HEK293T (cell line): ENCODE measurements around the gene DNAJC17.

Experiments
- CTCF ChIA-PET: fragments of 350-600 bp; formaldehyde crosslinking; extraction: SDS; loops from one replicate; lab custom pipeline; 2021; ENCODE audit warnings: antibody characterized with exemption, inconsistent platforms; lab: Yijun Ruan, JAX
- POLR2A ChIA-PET: fragments of 350-600 bp; formaldehyde crosslinking; extraction: SDS; loops from one replicate; lab custom pipeline; 2020; ENCODE audit warnings: antibody characterized with exemption, inconsistent platforms; lab: Yijun Ruan, JAX
- DNase-seq: peaks from one replicate; pipeline ENCODE4 v3.0.0; 2012; ENCODE audit warnings: mixed read lengths; ENCODE audit errors: extremely low spot score
- ARNT ChIP-seq: fragments of 450-650 bp; IDR thresholded peaks from 2 replicates; pipeline ENCODE4 v1.6.1; 2017; ENCODE audit warnings: mild to moderate bottlenecking
- BHLHE40 ChIP-seq: fragments of 450-650 bp; IDR thresholded peaks from 2 replicates; pipeline ENCODE4 v1.6.1; 2016; ENCODE audit warnings: mild to moderate bottlenecking, moderate library complexity, borderline replicate concordance
- CTBP1 ChIP-seq: fragments of 450-650 bp; IDR thresholded peaks from 2 replicates; pipeline ENCODE4 v1.6.1; 2016; ENCODE audit warnings: borderline replicate concordance
- ELF4 ChIP-seq: fragments of 450-650 bp; IDR thresholded peaks from 2 replicates; pipeline ENCODE4 v1.6.1; 2017; ENCODE audit warnings: antibody characterized with exemption
- FOXA1 ChIP-seq: fragments of 450-650 bp; IDR thresholded peaks from 2 replicates; pipeline ENCODE4 v1.6.1; 2016; ENCODE audit warnings: mild to moderate bottlenecking
- FOXK2 ChIP-seq: fragments of 450-650 bp; IDR thresholded peaks from 2 replicates; pipeline ENCODE4 v1.6.1; 2016; ENCODE audit warnings: mild to moderate bottlenecking
- FOXM1 ChIP-seq: fragments of 450-650 bp; IDR thresholded peaks from 2 replicates; pipeline ENCODE4 v1.6.1; 2017; ENCODE audit warnings: mild to moderate bottlenecking, borderline replicate concordance
- HDGF ChIP-seq: fragments of 450-650 bp; IDR thresholded peaks from 2 replicates; pipeline ENCODE4 v1.6.1; 2017; ENCODE audit warnings: antibody characterized with exemption, borderline replicate concordance
- L3MBTL2 ChIP-seq: fragments of 450-650 bp; conservative IDR thresholded peaks from 2 replicates; pipeline ENCODE4 v1.6.1; 2016; ENCODE audit warnings: mild to moderate bottlenecking
- LEF1 ChIP-seq: fragments of 450-650 bp; IDR thresholded peaks from 2 replicates; pipeline ENCODE4 v1.6.1; 2017; ENCODE audit warnings: mild to moderate bottlenecking, borderline replicate concordance
- NFRKB ChIP-seq: fragments of 450-650 bp; IDR thresholded peaks from 2 replicates; pipeline ENCODE4 v1.6.1; 2016; ENCODE audit warnings: mild to moderate bottlenecking, moderate library complexity
- PKNOX1 ChIP-seq: fragments of 450-650 bp; IDR thresholded peaks from 2 replicates; pipeline ENCODE4 v1.6.1; 2016
- SP1 ChIP-seq: fragments of 450-650 bp; IDR thresholded peaks from 2 replicates; pipeline ENCODE4 v1.6.1; 2017
- SUZ12 ChIP-seq: fragments of 450-650 bp; IDR thresholded peaks from 2 replicates; pipeline ENCODE4 v1.6.1; 2016; ENCODE audit warnings: mild to moderate bottlenecking
- TARDBP ChIP-seq: fragments of 450-650 bp; IDR thresholded peaks from 2 replicates; pipeline ENCODE4 v1.6.1; 2016
- ZNF384 ChIP-seq: fragments of 450-650 bp; IDR thresholded peaks from 2 replicates; pipeline ENCODE4 v1.6.1; 2016

DNAJC17 gene

GRCh38 chr15:40723919-40724318 lies 83.4 kb downstream of the DNAJC17 start:
- TF ChIP-seq FOXM1 (no peak), FOXA1 (no peak), ARNT (no peak), CTBP1 (no peak), LEF1 (no peak), ZNF384 (no peak), ELF4 (no peak)
- DNase-seq = no peak
- POLR2A ChIA-PET = interaction anchor here (1.1 kb wide), 1 partner anchor 29 kb away, joined by 3 read pairs; the partner anchor contains the start of gene RAD51
- CTCF ChIA-PET = no interaction called here

- POLR2A ChIA-PET = no interaction called here
Measured at GRCh38 chr15:40722934-40723333, 84.3 kb downstream of the DNAJC17 start.

GRCh38 chr15:40722354-40722753 lies 84.9 kb downstream of the DNAJC17 start:
- ChIA-PET POLR2A (no interaction called here), CTCF (no interaction called here)
- no peak for DNase-seq
- TF ChIP-seq HDGF (no peak), PKNOX1 (no peak), SP1 (no peak), FOXK2 (no peak), ARNT (no peak), FOXM1 (no peak), TARDBP (no peak), SUZ12 (no peak), CTBP1 (no peak), ELF4 (no peak), NFRKB (no peak), L3MBTL2 (no peak), ZNF384 (no peak), BHLHE40 (no peak), FOXA1 (no peak), LEF1 (no peak)

More at GRCh38 chr15:40722934-40723333, 84.3 kb downstream of the DNAJC17 start:
- CTCF ChIA-PET = no interaction called here
- DNase-seq = no peak
- TF ChIP-seq TARDBP = no peak
- no peak for TF ChIP-seq LEF1
- no peak for TF ChIP-seq ZNF384
- TF ChIP-seq ELF4 = no peak
- TF ChIP-seq NFRKB = no peak
- TF ChIP-seq HDGF = no peak
- TF ChIP-seq SP1 = no peak
- no peak for TF ChIP-seq ARNT

GRCh38 chr15:40721701-40722100 lies 85.6 kb downstream of the DNAJC17 start:
- ChIA-PET POLR2A (no interaction called here), CTCF (no interaction called here)
- no peak for DNase-seq
- no peak for TF ChIP-seq ZNF384
- TF ChIP-seq NFRKB = no peak
- no peak for TF ChIP-seq PKNOX1
- TF ChIP-seq TARDBP = no peak
- no peak for TF ChIP-seq ARNT
- TF ChIP-seq BHLHE40 = no peak
- no peak for TF ChIP-seq LEF1

GRCh38 chr15:40716165-40716564 lies 91.1 kb downstream of the DNAJC17 start:
- POLR2A ChIA-PET = no interaction called here
- DNase-seq = no peak
- CTCF ChIA-PET = no interaction called here
- TF ChIP-seq CTBP1 (no peak), TARDBP (no peak), HDGF (no peak), FOXM1 (no peak), PKNOX1 (no peak), FOXA1 (no peak), SP1 (no peak), SUZ12 (no peak), BHLHE40 (no peak), ZNF384 (no peak), L3MBTL2 (no peak), NFRKB (no peak), ELF4 (no peak), LEF1 (no peak)
